GM19328 (cell line): ENCODE data around the gene PLA2G4D.
"Not testable (repeated sequence)": the region's sequence is repeated elsewhere in the genome, so short reads cannot be mapped to it uniquely, and the experiment has no call there.

Experiments
- ATAC-seq: cut with Tn5 transposase; IDR thresholded peaks from one replicate; pipeline ENCODE4 v1.9.1; 2021; ENCODE audit warnings: mild to moderate bottlenecking, moderate library complexity; ENCODE audit not compliant: unreplicated experiment

PLA2G4D gene

GRCh38 chr15:42092398-42093318, 1.7 kb downstream of the PLA2G4D start:
- no peak for ATAC-seq

GRCh38 chr15:42091753-42092397, 2.5 kb downstream of the PLA2G4D start:
- ATAC-seq = not testable (repeated sequence)

GRCh38 chr15:42090781-42091180, 3.6 kb downstream of the PLA2G4D start:
- no peak for ATAC-seq

DNA sequence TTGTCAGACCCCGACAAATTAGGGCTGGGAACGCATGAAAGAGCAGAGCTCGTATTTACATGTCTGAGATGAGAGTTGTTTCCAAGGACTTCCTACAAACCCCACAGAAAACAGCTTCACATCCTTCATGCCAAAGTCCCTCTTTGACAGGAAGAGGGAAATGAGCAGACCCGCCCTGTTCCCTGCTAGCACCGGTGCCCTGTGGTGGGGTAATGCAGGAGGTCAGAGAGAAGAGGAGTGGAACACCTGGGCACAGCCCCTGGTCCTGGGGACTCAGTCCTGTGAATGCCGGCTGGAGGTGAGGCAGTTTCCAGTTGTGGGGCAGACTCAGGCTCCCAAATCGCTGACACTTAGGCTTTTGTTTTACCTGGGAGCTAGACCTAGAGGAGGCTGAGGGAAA, 4.0 kb downstream of the PLA2G4D start:
- ATAC-seq = no peak

- ATAC-seq = no peak
Measured at GRCh38 chr15:42089942-42090341, 4.4 kb downstream of the PLA2G4D start.

DNA sequence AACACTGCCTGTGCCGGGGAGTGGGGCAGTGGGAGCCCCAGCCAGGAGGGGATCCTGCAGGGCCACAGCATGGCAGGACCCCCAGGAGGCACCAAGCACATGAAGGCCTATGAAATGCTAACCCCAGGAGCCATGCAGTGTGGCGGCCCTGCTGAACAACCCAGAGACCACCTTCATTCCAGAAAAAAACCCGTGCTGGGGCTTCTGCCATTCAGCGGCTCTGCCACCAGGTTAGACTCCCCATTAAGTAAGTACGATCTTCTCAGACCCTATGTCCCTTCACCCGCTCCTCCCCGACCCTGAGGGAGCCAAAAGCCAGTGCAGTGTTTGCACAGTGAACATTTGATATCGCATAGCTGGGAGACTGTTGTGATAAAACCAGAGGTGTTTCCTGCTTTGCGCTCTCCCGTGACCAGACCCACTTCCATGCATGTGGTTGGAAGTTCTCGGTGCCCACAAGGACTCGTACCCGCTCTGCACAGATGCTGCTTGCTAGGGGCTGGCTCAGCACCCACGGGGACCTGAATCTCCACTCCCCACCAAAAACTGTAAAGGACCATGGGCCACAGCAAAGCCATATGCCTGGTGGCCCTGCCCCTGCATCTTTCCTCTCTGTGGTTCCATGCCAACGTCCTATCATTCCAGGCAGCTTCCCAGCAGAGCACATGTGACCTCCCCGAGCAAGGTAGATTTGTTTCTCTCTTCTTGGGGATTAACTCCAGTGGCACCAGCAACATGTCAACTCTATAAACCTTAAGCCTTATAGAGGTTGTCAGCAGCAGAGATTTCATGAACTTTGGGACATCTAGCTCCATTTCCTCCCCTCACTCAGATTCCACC, 5.3 kb downstream of the PLA2G4D start:
- ATAC-seq = no peak

GRCh38 chr15:42087926-42088800, 6.2 kb downstream of the PLA2G4D start:
- no peak for ATAC-seq

GRCh38 chr15:42087460-42087859, 6.9 kb downstream of the PLA2G4D start:
- no peak for ATAC-seq

DNA sequence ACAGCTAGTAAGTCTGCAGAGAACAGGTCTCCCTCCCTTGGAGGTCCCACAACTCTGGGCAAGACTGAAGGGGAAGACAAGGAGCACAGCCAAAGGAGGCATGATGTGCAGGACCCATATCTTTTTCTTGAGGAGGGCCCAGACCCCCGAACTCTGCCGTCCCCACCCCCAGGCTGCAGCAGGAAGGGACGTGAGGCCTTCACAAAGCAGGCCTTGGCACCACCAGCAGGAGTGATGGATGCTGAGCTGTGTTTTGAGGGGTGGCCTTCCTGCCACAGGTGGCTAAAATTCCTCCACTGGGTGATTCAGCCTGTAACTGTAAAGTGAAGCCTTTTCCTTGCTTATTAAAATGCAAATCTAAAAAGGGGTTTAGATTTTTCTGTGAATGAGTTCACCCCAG, 8.6 kb downstream of the PLA2G4D start:
- no peak for ATAC-seq

DNA sequence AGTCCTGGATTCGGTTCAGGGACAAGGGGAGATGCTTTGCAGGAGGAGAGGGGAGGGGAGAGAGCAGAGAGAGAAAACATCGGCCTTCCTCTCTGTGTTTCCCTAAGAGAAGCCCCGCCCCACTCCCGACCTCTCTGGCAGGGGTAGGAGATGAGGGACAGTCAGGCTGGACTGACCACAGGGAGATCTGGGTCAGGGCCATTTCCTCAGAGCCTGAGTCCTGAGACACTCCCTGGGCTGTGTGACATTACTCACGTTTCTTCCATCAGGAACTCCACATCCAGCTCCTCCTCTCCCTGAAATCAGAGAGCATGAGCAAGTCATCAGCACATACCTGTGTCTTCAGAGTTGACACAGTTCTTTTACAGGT, 9.1 kb downstream of the PLA2G4D start:
- no peak for ATAC-seq

DNA sequence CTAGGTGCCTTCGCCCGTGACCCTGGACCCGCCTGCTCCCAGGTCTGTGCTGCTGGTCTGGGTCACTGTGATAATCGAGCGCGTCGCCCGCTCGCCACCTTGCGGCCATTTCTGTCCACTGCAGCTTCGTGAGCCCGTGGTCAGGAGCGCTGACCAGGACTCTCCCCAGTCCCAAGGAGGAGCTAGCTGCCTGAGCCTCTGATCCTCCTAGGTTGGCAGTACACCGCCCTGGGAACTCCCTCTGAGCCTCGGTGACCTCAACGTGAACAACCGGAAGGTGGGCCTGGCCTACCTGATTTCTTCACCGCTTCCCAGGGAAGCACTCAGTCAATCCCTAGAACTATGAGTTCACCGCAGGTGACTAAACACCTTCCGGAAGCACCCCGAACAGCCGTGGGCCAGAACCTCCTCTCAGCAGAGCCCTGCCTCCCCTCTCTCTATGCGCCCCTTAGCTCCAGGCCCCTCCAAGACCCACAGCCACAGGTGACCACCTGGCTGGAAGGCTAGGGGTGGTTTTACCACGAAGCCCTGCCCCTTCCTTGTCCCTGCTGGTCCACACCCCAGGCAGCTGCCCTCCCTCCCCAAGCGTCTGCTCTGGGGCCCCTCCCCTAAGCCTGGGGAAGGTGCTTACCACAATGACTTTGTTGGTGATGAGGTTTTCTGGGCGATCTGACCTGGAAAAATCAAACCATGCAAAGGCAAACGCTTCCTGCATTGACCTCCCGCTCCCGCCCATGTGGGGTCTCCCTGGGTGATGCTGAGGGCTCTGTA, 9.7 kb downstream of the PLA2G4D start:
- no peak for ATAC-seq

GRCh38 chr15:42083916-42084315, 10.4 kb downstream of the PLA2G4D start:
- no peak for ATAC-seq

- ATAC-seq = no peak
Measured at GRCh38 chr15:42083605-42083908, 10.8 kb downstream of the PLA2G4D start.

- no peak for ATAC-seq
Measured at GRCh38 chr15:42082823-42083604, 11.3 kb downstream of the PLA2G4D start.

- ATAC-seq = no peak
Measured at GRCh38 chr15:42082141-42082540, 12.2 kb downstream of the PLA2G4D start.

DNA sequence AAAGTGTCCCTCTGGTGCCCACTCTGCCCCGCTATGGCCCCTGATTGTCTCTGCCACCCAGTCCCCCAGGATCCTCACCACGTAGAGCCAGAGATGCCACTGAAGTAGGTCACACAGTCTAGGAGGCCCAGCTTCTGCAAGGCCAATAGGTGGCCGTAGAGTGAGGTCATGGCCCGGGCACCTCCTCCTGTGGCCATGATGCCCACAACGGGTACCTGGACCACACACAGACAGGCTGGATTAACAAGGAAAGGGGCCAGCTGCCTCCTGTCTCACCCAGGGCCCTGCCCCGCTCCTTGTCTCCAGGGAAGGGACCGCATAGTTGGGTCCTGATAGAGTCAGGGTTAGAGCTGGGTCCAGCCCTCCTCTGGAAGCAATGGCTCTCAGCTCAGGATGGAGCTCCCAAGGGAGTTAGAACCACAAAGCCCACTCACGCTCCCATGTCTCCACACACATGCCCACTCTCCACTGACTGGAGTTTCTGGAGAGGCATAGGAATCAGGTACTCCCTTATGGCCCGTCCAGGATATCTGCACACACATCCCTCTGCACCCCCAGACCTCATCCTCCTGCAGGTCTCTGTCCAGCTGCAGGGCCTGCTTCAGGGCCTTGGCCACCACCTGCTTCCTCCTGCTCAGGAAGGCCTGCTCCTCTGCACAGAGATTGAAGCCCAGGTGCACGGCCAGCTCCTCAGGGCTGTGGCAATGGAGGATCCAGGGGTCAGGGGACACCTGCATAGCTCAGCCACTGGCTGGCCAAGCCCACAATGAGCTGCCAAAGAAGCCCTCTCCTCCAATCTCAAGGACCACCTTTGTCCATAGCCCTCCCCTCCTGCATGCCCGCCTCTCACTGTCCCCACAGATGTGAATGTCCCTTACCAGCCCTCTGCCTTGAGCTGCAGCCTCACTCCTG, 13.2 kb downstream of the PLA2G4D start:
- ATAC-seq = no peak

- no peak for ATAC-seq
Measured at GRCh38 chr15:42080186-42080918, 14.0 kb downstream of the PLA2G4D start.
